ENCODE measurements around the gene TBC1D20.

GRCh38 chr20:416950-417800 is 45.2 kb downstream of the TBC1D20 start:
- TF ChIP-seq EZH2 (IDR thresholded peaks at IDR 0.05; ENCODE audit: low read depth, unreplicated experiment) (no peak), CREB1 (CRISPR knock-in tag; IDR thresholded peaks at IDR 0.05; ENCODE audit: low read depth) (no peak), ZNF331 (CRISPR knock-in tag; IDR thresholded peaks at IDR 0.05; ENCODE audit: low read depth) (no peak), POLR2AphosphoS5 (IDR thresholded peaks at IDR 0.05; ENCODE audit: low read depth) (no peak), STAT1 (IDR thresholded peaks at IDR 0.05; ENCODE audit: unreplicated experiment) (no peak)
- TF ChIP-seq, protein P1, sequence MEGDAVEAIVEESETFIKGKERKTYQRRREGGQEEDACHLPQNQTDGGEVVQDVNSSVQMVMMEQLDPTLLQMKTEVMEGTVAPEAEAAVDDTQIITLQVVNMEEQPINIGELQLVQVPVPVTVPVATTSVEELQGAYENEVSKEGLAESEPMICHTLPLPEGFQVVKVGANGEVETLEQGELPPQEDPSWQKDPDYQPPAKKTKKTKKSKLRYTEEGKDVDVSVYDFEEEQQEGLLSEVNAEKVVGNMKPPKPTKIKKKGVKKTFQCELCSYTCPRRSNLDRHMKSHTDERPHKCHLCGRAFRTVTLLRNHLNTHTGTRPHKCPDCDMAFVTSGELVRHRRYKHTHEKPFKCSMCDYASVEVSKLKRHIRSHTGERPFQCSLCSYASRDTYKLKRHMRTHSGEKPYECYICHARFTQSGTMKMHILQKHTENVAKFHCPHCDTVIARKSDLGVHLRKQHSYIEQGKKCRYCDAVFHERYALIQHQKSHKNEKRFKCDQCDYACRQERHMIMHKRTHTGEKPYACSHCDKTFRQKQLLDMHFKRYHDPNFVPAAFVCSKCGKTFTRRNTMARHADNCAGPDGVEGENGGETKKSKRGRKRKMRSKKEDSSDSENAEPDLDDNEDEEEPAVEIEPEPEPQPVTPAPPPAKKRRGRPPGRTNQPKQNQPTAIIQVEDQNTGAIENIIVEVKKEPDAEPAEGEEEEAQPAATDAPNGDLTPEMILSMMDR (conservative IDR thresholded peaks at IDR 0.05; ENCODE audit: low read depth in 2 of 2), result no peak
- TF ChIP-seq, protein P2, sequence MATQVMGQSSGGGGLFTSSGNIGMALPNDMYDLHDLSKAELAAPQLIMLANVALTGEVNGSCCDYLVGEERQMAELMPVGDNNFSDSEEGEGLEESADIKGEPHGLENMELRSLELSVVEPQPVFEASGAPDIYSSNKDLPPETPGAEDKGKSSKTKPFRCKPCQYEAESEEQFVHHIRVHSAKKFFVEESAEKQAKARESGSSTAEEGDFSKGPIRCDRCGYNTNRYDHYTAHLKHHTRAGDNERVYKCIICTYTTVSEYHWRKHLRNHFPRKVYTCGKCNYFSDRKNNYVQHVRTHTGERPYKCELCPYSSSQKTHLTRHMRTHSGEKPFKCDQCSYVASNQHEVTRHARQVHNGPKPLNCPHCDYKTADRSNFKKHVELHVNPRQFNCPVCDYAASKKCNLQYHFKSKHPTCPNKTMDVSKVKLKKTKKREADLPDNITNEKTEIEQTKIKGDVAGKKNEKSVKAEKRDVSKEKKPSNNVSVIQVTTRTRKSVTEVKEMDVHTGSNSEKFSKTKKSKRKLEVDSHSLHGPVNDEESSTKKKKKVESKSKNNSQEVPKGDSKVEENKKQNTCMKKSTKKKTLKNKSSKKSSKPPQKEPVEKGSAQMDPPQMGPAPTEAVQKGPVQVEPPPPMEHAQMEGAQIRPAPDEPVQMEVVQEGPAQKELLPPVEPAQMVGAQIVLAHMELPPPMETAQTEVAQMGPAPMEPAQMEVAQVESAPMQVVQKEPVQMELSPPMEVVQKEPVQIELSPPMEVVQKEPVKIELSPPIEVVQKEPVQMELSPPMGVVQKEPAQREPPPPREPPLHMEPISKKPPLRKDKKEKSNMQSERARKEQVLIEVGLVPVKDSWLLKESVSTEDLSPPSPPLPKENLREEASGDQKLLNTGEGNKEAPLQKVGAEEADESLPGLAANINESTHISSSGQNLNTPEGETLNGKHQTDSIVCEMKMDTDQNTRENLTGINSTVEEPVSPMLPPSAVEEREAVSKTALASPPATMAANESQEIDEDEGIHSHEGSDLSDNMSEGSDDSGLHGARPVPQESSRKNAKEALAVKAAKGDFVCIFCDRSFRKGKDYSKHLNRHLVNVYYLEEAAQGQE (IDR thresholded peaks at IDR 0.05; ENCODE audit: unreplicated experiment), result no peak

All from GM23338 (cell line).